ENCODE data around the gene TRIM14. TPM values are rescaled to one million over a fixed set of nuclear protein-coding genes. Genes with fewer than 3 reads are reported as not detected.

The TRIM14 gene
- total RNA-seq, 4 donors from 2014 or later: 7.5 to 12.5 (median 10.5) TPM

DNA sequence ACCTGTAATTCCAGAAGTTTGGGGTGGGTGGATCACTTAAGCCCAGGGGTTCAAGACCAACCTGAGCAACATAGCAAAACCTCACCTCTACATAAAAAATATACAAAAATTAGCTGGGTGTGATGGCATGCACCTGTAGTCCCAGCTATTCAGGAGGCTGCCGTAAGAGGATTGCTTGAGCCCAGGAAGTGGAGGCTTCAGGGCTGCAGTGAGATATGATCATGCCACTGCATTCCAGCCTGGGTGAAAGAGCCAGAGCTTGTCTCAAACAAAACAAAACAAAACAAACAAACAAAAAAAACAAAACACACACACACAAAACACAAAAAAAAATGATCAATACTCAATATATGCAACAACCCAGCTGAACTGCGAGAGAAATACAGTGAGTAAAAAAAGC, 29.5 kb upstream of the TRIM14 start:
- H3K27me3 ChIP-seq: no peaks in the 10 kb centered on the region
- no peak overlapping the region for H3K4me3 ChIP-seq
- no peaks in the 10 kb centered on the region for H3K36me3 ChIP-seq
- ATAC-seq: no peak
- H3K9me3 ChIP-seq: no peaks in the 10 kb centered on the region
- no peaks in the 10 kb centered on the region for H3K4me1 ChIP-seq
- TF ChIP-seq POLR2A (IDR thresholded peaks at IDR 0.05) (no peak), POLR2AphosphoS5 (IDR thresholded peaks at IDR 0.05) (no peak), EP300 (IDR thresholded peaks at IDR 0.05) (no peak), CTCF (IDR thresholded peaks at IDR 0.05) (no peak)
- H3K27ac ChIP-seq: no peak overlapping the region
- WGBS, 2 donors (ENCODE audit: low coverage in 1 of 2): 72 to 82% methylated on average over 2 of the region's 2 CpGs

- Histone ChIP-seq H3K36me3 (no peaks in the 10 kb centered on the region), H3K27me3 (no peaks in the 10 kb centered on the region), H3K27ac (no peak overlapping the region), H3K4me3 (no peak overlapping the region), H3K4me1 (no peaks in the 10 kb centered on the region), H3K9me3 (no peaks in the 10 kb centered on the region)
- WGBS, 2 donors (ENCODE audit: low coverage in 1 of 2): 84 to 96% methylated on average over 2 of the region's 2 CpGs
- ATAC-seq: no peak
- TF ChIP-seq POLR2A (IDR thresholded peaks at IDR 0.05) (no peak), EP300 (IDR thresholded peaks at IDR 0.05) (no peak), CTCF (IDR thresholded peaks at IDR 0.05) (no peak), POLR2AphosphoS5 (IDR thresholded peaks at IDR 0.05) (no peak)
These were observed 28.6 kb upstream of the TRIM14 start for GRCh38 chr9:98147582-98147981.

DNA sequence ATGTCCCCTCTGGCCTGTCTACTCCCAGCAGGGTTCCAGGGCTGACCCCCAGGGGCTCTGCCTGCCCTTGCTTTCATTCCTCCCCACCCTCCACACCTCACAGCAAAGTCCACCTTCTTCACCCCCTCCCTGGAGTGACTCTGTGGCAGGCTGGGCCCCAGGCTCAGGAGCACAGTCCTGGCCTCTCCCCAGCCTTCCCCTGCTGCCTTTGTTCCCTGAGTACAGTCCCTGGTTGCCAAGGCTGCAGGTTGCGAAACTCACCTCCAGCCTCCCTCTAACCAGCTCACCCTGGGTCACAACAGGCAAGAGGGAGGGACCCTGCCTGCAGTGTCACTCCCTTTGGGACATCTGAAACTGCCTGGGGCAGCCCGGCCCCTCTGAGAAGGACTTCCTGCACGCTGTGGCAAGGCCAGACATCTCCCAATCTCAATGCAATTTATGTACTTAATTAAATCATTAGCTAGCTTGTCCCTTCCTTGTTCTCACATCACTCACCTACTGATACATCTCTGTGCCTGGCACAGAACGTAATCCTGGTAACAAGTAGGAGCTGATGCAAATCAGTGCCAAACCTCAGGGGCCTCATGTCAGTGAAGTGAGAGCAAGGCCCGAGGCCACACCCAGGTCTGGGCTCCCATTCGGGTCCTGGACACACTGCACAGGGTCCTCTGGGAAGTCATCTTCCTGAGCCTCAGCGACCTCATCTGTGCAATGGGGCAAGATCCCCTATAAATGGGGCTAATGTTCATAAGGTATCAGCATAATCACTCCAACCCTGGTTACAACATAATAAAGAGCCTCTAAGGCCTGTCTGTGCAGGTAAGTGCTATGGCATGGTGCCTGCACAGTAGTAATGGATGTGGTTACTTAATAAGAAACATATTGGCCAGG, 27.3 kb upstream of the TRIM14 start:
- no peak for TF ChIP-seq EP300 (IDR thresholded peaks at IDR 0.05)
- no peak for TF ChIP-seq CTCF (IDR thresholded peaks at IDR 0.05)
- TF ChIP-seq POLR2A (IDR thresholded peaks at IDR 0.05): no peak
- no peak for TF ChIP-seq POLR2AphosphoS5 (IDR thresholded peaks at IDR 0.05)
- Histone ChIP-seq H3K27ac (no peak overlapping the region), H3K9me3 (no peaks in the 10 kb centered on the region), H3K4me1 (no peaks in the 10 kb centered on the region), H3K4me3 (no peak overlapping the region), H3K27me3 (no peaks in the 10 kb centered on the region), H3K36me3 (no peaks in the 10 kb centered on the region)
- WGBS, 2 donors (ENCODE audit: low coverage in 1 of 2): 35 to 77% methylated on average over 2 to 4 of the region's 7 CpGs
- no peak for ATAC-seq

- no peaks in the 10 kb centered on the region for H3K9me3 ChIP-seq
- WGBS, 2 donors (ENCODE audit: low coverage in 1 of 2): 88 to 92% methylated on average over 3 of the region's 3 CpGs
These were observed 25.6 kb upstream of the TRIM14 start for GRCh38 chr9:98144631-98145030.

More at GRCh38 chr9:98144631-98145030, 25.6 kb upstream of the TRIM14 start:
- H3K36me3 ChIP-seq: no peaks in the 10 kb centered on the region
- TF ChIP-seq POLR2A (IDR thresholded peaks at IDR 0.05): no peak
- TF ChIP-seq POLR2AphosphoS5 (IDR thresholded peaks at IDR 0.05): no peak
- TF ChIP-seq EP300 (IDR thresholded peaks at IDR 0.05): no peak
- no peak for TF ChIP-seq CTCF (IDR thresholded peaks at IDR 0.05)
- no peaks in the 10 kb centered on the region for H3K4me1 ChIP-seq
- H3K27ac ChIP-seq: no peak overlapping the region
- H3K4me3 ChIP-seq: no peak overlapping the region
- H3K27me3 ChIP-seq: no peaks in the 10 kb centered on the region
- ATAC-seq: no peak

All from gastroesophageal sphincter (tissue), 4 donors.